CD14-positive monocyte (primary cell): ENCODE results near the gene LRRC4C. TPM values are rescaled to one million over a fixed set of nuclear protein-coding genes. Genes with fewer than 3 reads are reported as not detected.

Experiments used
- DNase-seq, 3 donors: peaks; one replicate each; pipeline ENCODE4 v3.0.0-alpha.2; 2011 to 2022
- H2AFZ ChIP-seq: 2 replicates; pipeline ENCODE4 v1.6.0; 2012; ENCODE audit warnings: mild to moderate bottlenecking, low read depth, low read length, inconsistent platforms; ENCODE audit not compliant: insufficient read depth, poor library complexity, severe bottlenecking
- H3K27ac ChIP-seq, 2 donors: 1 replicate in 1 of 2; 2 replicates in 1 of 2; pipeline ENCODE4 v1.5.1; 2012 to 2013; ENCODE audit warnings: low read length in 2 of 2, control low read depth in 1 of 2, inconsistent platforms in 1 of 2, low read depth in 1 of 2, mild to moderate bottlenecking in 1 of 2
- H3K27me3 ChIP-seq, 2 donors: one replicate each; pipeline versions ENCODE4 v1.6.0 to v1.6.1; 2011 to 2013; ENCODE audit warnings: low read length in 2 of 2; ENCODE audit not compliant: control insufficient read depth in 2 of 2, insufficient read depth in 2 of 2
- H3K36me3 ChIP-seq, 2 donors: replicated peaks in 1 of 2; 1 replicate in 1 of 2; 2 replicates in 1 of 2; pipeline versions ENCODE4 v1.5.1 to v1.6.1; 2012 to 2013; ENCODE audit warnings: low read length in 2 of 2, control low read depth in 1 of 2, inconsistent platforms in 1 of 2, mild to moderate bottlenecking in 1 of 2; ENCODE audit not compliant: insufficient read depth in 2 of 2, control insufficient read depth in 1 of 2
- H3K4me1 ChIP-seq, 2 donors: 1 replicate in 1 of 2; 2 replicates in 1 of 2; pipeline versions ENCODE4 v1.5.1 to v1.6.1; 2012 to 2013; ENCODE audit warnings: low read length in 2 of 2, control low read depth in 1 of 2, inconsistent platforms in 1 of 2, mild to moderate bottlenecking in 1 of 2, moderate library complexity in 1 of 2; ENCODE audit not compliant: insufficient read depth in 2 of 2, control insufficient read depth in 1 of 2
- H3K4me2 ChIP-seq: replicated peaks from 2 replicates; pipeline ENCODE3; 2012; ENCODE audit warnings: low read length, moderate library complexity, mild to moderate bottlenecking; ENCODE audit not compliant: poor library complexity, severe bottlenecking; ENCODE audit errors: extremely low read depth
- H3K4me3 ChIP-seq, 3 experiments: fragments of 200-600 bp in 1 of 3; sonication (generic) in 1 of 3; replicated peaks in 1 of 3; 1 replicate in 2 of 3; 2 replicates in 1 of 3; pipeline ENCODE4 v1.5.1; 2011 to 2013; ENCODE audit warnings: low read length in 3 of 3, mild to moderate bottlenecking in 3 of 3, control low read depth in 2 of 3, low read depth in 2 of 3, inconsistent platforms in 1 of 3, moderate library complexity in 1 of 3
- H3K79me2 ChIP-seq: 2 replicates; pipeline ENCODE4 v1.6.0; 2012; ENCODE audit warnings: mild to moderate bottlenecking, control low read depth, inconsistent platforms, low read length, moderate library complexity; ENCODE audit not compliant: insufficient read depth
- H3K9ac ChIP-seq: 2 replicates; pipeline ENCODE4 v1.6.0; 2017; ENCODE audit warnings: low read length, mild to moderate bottlenecking; ENCODE audit not compliant: insufficient read depth, poor library complexity, severe bottlenecking
- H3K9me3 ChIP-seq, 2 donors: replicated peaks in 1 of 2; 1 replicate in 1 of 2; 2 replicates in 1 of 2; pipeline versions ENCODE4 v1.5.1 to v1.6.1; 2012 to 2013; ENCODE audit warnings: low read length in 2 of 2, control low read depth in 1 of 2; ENCODE audit not compliant: control insufficient read depth in 1 of 2, insufficient read depth in 1 of 2
- H4K20me1 ChIP-seq: 2 replicates; pipeline ENCODE4 v1.6.0; 2012; ENCODE audit warnings: mild to moderate bottlenecking, low read length, control low read depth, moderate library complexity; ENCODE audit not compliant: insufficient read depth
- H3K27ac Mint-ChIP-seq, 7 donors: one replicate each; pipeline ENCODE4 v1.8.0; 2020; ENCODE audit warnings: mild to moderate bottlenecking in 7 of 7, mixed read lengths in 7 of 7, moderate library complexity in 6 of 7, inconsistent platforms in 2 of 7
- H3K27me3 Mint-ChIP-seq, 3 donors: one replicate each; pipeline ENCODE4 v1.8.0; 2021 to 2022; ENCODE audit warnings: low read depth in 3 of 3, mild to moderate bottlenecking in 3 of 3, mixed read lengths in 3 of 3, moderate library complexity in 3 of 3, inconsistent platforms in 1 of 3
- H3K36me3 Mint-ChIP-seq, 2 donors: one replicate each; pipeline ENCODE4 v1.8.0; 2020; ENCODE audit warnings: mixed read lengths in 2 of 2, inconsistent platforms in 1 of 2, mild to moderate bottlenecking in 1 of 2
- H3K4me1 Mint-ChIP-seq: one replicate; pipeline ENCODE4 v1.8.0; 2020; ENCODE audit warnings: mild to moderate bottlenecking, mixed read lengths
- H3K4me3 Mint-ChIP-seq, 2 donors: one replicate each; pipeline ENCODE4 v1.8.0; 2020; ENCODE audit warnings: mild to moderate bottlenecking in 2 of 2, mixed read lengths in 2 of 2, moderate library complexity in 1 of 2
- H3K9me3 Mint-ChIP-seq, 7 donors: one replicate each; pipeline ENCODE4 v1.8.0; 2020 to 2022; ENCODE audit warnings: mixed read lengths in 7 of 7, mild to moderate bottlenecking in 6 of 7, moderate library complexity in 6 of 7, inconsistent platforms in 2 of 7
- CTCF ChIP-seq: fragments of 200-600 bp; IDR thresholded peaks from one replicate; pipeline ENCODE4 v1.8.0; 2022; ENCODE audit warnings: antibody characterized with exemption, mild to moderate bottlenecking
- WGBS: methylation state at CpG from one replicate; pipeline ENCODE4 v1.1.5; 2013; ENCODE audit warnings: missing lambda C conversion rate; ENCODE audit not compliant: insufficient coverage; 5-methylcytosine and 5-hydroxymethylcytosine counted together
- intact Hi-C, 2 donors: fragments of 100-400 bp; cut with micrococcal nuclease; formaldehyde crosslinking; loops; one replicate each; pipeline versions ENCODE4 v1.15.0 to v1.15.1; 2023
- polyA plus RNA-seq, 3 donors: library from polyadenylated mRNA; depleted of rRNA in 1 of 3; unstranded in 2 of 3; stranded (reverse) in 1 of 3; fragments of 300-500 nt in 2 of 3; fragments of >200 nt in 1 of 3; fragmentation: Illumina TruSeq in 2 of 3; gene quantifications; 1 replicate in 2 of 3; 2 replicates in 1 of 3; pipeline ENCODE4 v1.2.3, GENCODE V29; 2012 to 2021

LRRC4C gene
- polyA plus RNA-seq, 3 donors = not detected

- H2AFZ ChIP-seq = no peak overlapping the region
- no peak overlapping the region for H3K4me3 ChIP-seq
- H3K27me3 ChIP-seq = no peaks in the 10 kb centered on the region
- H3K36me3 ChIP-seq = no peaks in the 10 kb centered on the region
- H3K9me3 Mint-ChIP-seq = peaks cover 0 to 5% (median 2%) of the 10 kb centered on the region in 7 donors
- no peak overlapping the region for H3K9ac ChIP-seq
- no peaks in the 10 kb centered on the region for H3K4me1 Mint-ChIP-seq
- intact Hi-C loops = no loop called here
- no CpG with 5 or more reads among the region's 2 CpGs for WGBS
- no peak overlapping the region for H3K4me2 ChIP-seq
- H3K9me3 ChIP-seq = peaks cover 6 to 12% of the 10 kb centered on the region in 2 donors
- no peak for TF ChIP-seq CTCF
- H3K4me1 ChIP-seq = no peaks in the 10 kb centered on the region
- no peak overlapping the region for H3K27ac Mint-ChIP-seq
- no peaks in the 10 kb centered on the region for H4K20me1 ChIP-seq
- no peak overlapping the region for H3K27ac ChIP-seq
- no peak overlapping the region for H3K4me3 Mint-ChIP-seq
- no peaks in the 10 kb centered on the region for H3K27me3 Mint-ChIP-seq
- H3K79me2 ChIP-seq = no peaks in the 10 kb centered on the region
- DNase-seq = no peak
- no peaks in the 10 kb centered on the region for H3K36me3 Mint-ChIP-seq
Observed at GRCh38 chr11:41146326-41146725, 313.1 kb downstream of the LRRC4C start.

- no peak overlapping the region for H3K4me2 ChIP-seq
- no peak overlapping the region for H3K9ac ChIP-seq
- H3K79me2 ChIP-seq = no peaks in the 10 kb centered on the region
- no peaks in the 10 kb centered on the region for H3K36me3 ChIP-seq
- Mint-ChIP-seq H3K27me3 (no peaks in the 10 kb centered on the region), H3K27ac (no peak overlapping the region), H3K4me3 (no peak overlapping the region), H3K4me1 (no peaks in the 10 kb centered on the region), H3K9me3 (peaks cover 0 to 6% (median 2%) of the 10 kb centered on the region in 7 donors), H3K36me3 (no peaks in the 10 kb centered on the region)
- intact Hi-C loops = no loop called here
- no peak overlapping the region for H2AFZ ChIP-seq
- DNase-seq = no peak
- no peak for TF ChIP-seq CTCF
- WGBS = 40% methylated on average over 1 of the region's 5 CpGs
- no peaks in the 10 kb centered on the region for H3K27me3 ChIP-seq
- no peak overlapping the region for H3K4me3 ChIP-seq
- H3K4me1 ChIP-seq = no peaks in the 10 kb centered on the region
- H3K9me3 ChIP-seq = peaks cover 6 to 12% of the 10 kb centered on the region in 2 donors
- H4K20me1 ChIP-seq = no peaks in the 10 kb centered on the region
- H3K27ac ChIP-seq = no peak overlapping the region
Observed at GRCh38 chr11:41145420-41145819, 314.0 kb downstream of the LRRC4C start.
